Iris pigment epithelial cell (primary cell): ENCODE results near the gene OR5L2.
"Not testable (repeated sequence)": the region's sequence is repeated elsewhere in the genome, so short reads cannot be mapped to it uniquely, and the experiment has no call there.

ENCODE experiments used
- DNase-seq: peaks from one replicate; pipeline ENCODE4 v3.0.0-alpha.2; 2011; ENCODE audit warnings: low read depth

OR5L2 gene

GRCh38 chr11:55826919-55827318 lies at the start of gene OR5L2:
OR5L2 (plus strand) TSS chr11:55827219; CDS start chr11:55827219, 0 bp downstream.
- DNase-seq = no peak

- DNase-seq = no peak
Measured at GRCh38 chr11:55791606-55792005, 35.4 kb upstream of the OR5L2 start.

- DNase-seq = no peak
Measured at GRCh38 chr11:55793321-55793720, 33.7 kb upstream of the OR5L2 start.

GRCh38 chr11:55795256-55795655 lies 31.8 kb upstream of the OR5L2 start, which contains the start of gene OR5D14:
OR5D14 (plus strand) TSS chr11:55795556; CDS start chr11:55795556, 0 bp downstream.
- DNase-seq = no peak

GRCh38 chr11:55806248-55806647 lies 20.8 kb upstream of the OR5L2 start:
- DNase-seq = no peak

- DNase-seq = no peak
Measured at GRCh38 chr11:55811067-55811466, 16.0 kb upstream of the OR5L2 start, which contains the start of gene OR5L1. OR5L1 (plus strand) TSS chr11:55811367; CDS start chr11:55811467, 100 bp downstream.

GRCh38 chr11:55819330-55819729 lies 7.7 kb upstream of the OR5L2 start, which contains the start of gene OR5D18:
OR5D18 (plus strand) TSS chr11:55819630; CDS start chr11:55819630, 0 bp downstream.
- no peak for DNase-seq

- DNase-seq = no peak
Measured at GRCh38 chr11:55838452-55838851, 11.4 kb downstream of the OR5L2 start, which contains the start of gene OR5D16. OR5D16 (plus strand) TSS chr11:55838752; CDS start chr11:55838752, 0 bp downstream.

- no peak for DNase-seq
Measured at GRCh38 chr11:55847453-55847852, 20.4 kb downstream of the OR5L2 start.

- no peak for DNase-seq
Measured at GRCh38 chr11:55849037-55849436, 22.0 kb downstream of the OR5L2 start.

- DNase-seq = no peak
Measured at GRCh38 chr11:55852141-55852540, 25.1 kb downstream of the OR5L2 start.

- no peak for DNase-seq
Measured at GRCh38 chr11:55854704-55855103, 27.7 kb downstream of the OR5L2 start.

GRCh38 chr11:55867354-55867753 lies 40.3 kb downstream of the OR5L2 start:
- not testable (repeated sequence) for DNase-seq

- not testable (repeated sequence) for DNase-seq
Measured at GRCh38 chr11:55872731-55873130, 45.7 kb downstream of the OR5L2 start.

GRCh38 chr11:55873146-55873545 lies 46.1 kb downstream of the OR5L2 start:
- DNase-seq = not testable (repeated sequence)
